Spleen (tissue), 11 donors: ENCODE measurements around the gene LRCH1. TPM values are rescaled to one million over a fixed set of nuclear protein-coding genes. Genes with fewer than 3 reads are reported as not detected.

ENCODE experiments used
- DNase-seq: peaks from one replicate; pipeline ENCODE4 v3.0.0-alpha.2; 2020
- H3K27ac ChIP-seq, 8 donors: fragments of 200-600 bp; sonication (generic) in 7 of 8; 1 replicate in 4 of 8; 2 replicates in 4 of 8; pipeline versions ENCODE4 v1.5.0 to v1.8.0; 2016 to 2021; ENCODE audit warnings: inconsistent platforms in 4 of 8, mild to moderate bottlenecking in 4 of 8, moderate library complexity in 1 of 8
- H3K27me3 ChIP-seq, 7 donors: fragments of 200-600 bp; sonication (generic) in 6 of 7; replicated peaks in 1 of 7; 1 replicate in 4 of 7; 2 replicates in 3 of 7; pipeline versions ENCODE4 v1.5.0 to v1.8.0; 2016 to 2021; ENCODE audit warnings: inconsistent platforms in 3 of 7, mild to moderate bottlenecking in 1 of 7
- H3K36me3 ChIP-seq, 6 donors: fragments of 200-600 bp; sonication (generic) in 5 of 6; 1 replicate in 4 of 6; 2 replicates in 2 of 6; pipeline versions ENCODE4 v1.5.0 to v1.8.0; 2016 to 2021; ENCODE audit warnings: inconsistent platforms in 2 of 6
- H3K4me1 ChIP-seq, 6 donors: fragments of 200-600 bp; sonication (generic) in 5 of 6; 1 replicate in 3 of 6; 2 replicates in 3 of 6; pipeline versions ENCODE4 v1.5.0 to v1.8.0; 2016 to 2021; ENCODE audit warnings: inconsistent platforms in 3 of 6
- H3K4me3 ChIP-seq, 8 donors: fragments of 200-600 bp; sonication (generic) in 7 of 8; 1 replicate in 4 of 8; 2 replicates in 4 of 8; pipeline versions ENCODE4 v1.5.0 to v1.8.0; 2016 to 2021; ENCODE audit warnings: inconsistent platforms in 4 of 8, mild to moderate bottlenecking in 4 of 8, moderate library complexity in 2 of 8
- H3K9me3 ChIP-seq, 8 donors: fragments of 200-600 bp; sonication (generic) in 7 of 8; 1 replicate in 4 of 8; 2 replicates in 4 of 8; pipeline versions ENCODE4 v1.5.0 to v1.8.0; 2016 to 2021; ENCODE audit warnings: inconsistent platforms in 4 of 8
- POLR2A ChIP-seq, 3 donors: fragments of 450-650 bp; IDR thresholded peaks; one replicate each; pipeline ENCODE4 v1.5.1; 2017; ENCODE audit warnings: antibody characterized with exemption in 3 of 3, mild to moderate bottlenecking in 1 of 3
- POLR2AphosphoS5 ChIP-seq, 3 donors: sonication (generic); formaldehyde crosslinking; IDR thresholded peaks; one replicate each; pipeline ENCODE4 v1.5.1; 2017; ENCODE audit warnings: antibody characterized with exemption in 3 of 3
- WGBS, 5 donors: extraction: QIAGEN DNeasy Blood & Tissue Kit in 3 of 5; methylation state at CpG; one replicate each; pipeline versions ENCODE4 v1.1.5 to v1.1.7; 2013 to 2018; 5-methylcytosine and 5-hydroxymethylcytosine counted together
- intact Hi-C: fragments of 100-400 bp; cut with DNase I; formaldehyde crosslinking; loops from one replicate; pipeline ENCODE4 v1.15.0; 2023; ENCODE audit warnings: low total_unique reads
- polyA plus RNA-seq, 3 donors: library from polyadenylated mRNA; stranded (reverse); fragments of 200-250 nt; gene quantifications; one replicate each; pipeline ENCODE4 v1.2.1, GENCODE V29; 2013
- total RNA-seq, 7 donors: library from RNA; depleted of rRNA in 3 of 7; stranded (reverse); fragments of >200 nt in 3 of 7; fragmentation: NEBNext Ultra II Directional in 4 of 7; extraction: Animal tissue kit (Norgen Biotek cat#: 25700) in 4 of 7; gene quantifications; one replicate each; pipeline versions ENCODE4 v1.1.0 to v1.2.1, GENCODE V29; 2016 to 2021
- TF ChIP-seq, protein P1 (sequence below), 11 experiments: fragments of 200-600 bp in 7 of 11; fragments of 450-650 bp in 4 of 11; sonication (generic) in 4 of 11; IDR thresholded peaks in 8 of 11; conservative IDR thresholded peaks in 3 of 11; 1 replicate in 7 of 11; 2 replicates in 4 of 11; pipeline versions ENCODE4 v1.4.0 to v1.8.0; 2016 to 2021; ENCODE audit warnings: antibody characterized with exemption in 11 of 11, inconsistent platforms in 4 of 11, mild to moderate bottlenecking in 1 of 11
- donor health status: healthy with polysubstance abuse.
- donor health status: DM: no; HTN: no; CAD: no; lungs with moderate emphysema.
- donor health status: DM: no; HTN: no; CAD: no.
- donor health status: Bipolar disorder and iron deficiency.
- donor health status: healthy.
- donor health status: DM: no; HTN: no; CAD: no.
- donor health status: DM: yes; HTN: yes; CAD: no.

LRCH1 gene
- total and polyA plus RNA-seq, 10 donors, result 7.4 to 41.6 (median 34.6) TPM

DNA sequence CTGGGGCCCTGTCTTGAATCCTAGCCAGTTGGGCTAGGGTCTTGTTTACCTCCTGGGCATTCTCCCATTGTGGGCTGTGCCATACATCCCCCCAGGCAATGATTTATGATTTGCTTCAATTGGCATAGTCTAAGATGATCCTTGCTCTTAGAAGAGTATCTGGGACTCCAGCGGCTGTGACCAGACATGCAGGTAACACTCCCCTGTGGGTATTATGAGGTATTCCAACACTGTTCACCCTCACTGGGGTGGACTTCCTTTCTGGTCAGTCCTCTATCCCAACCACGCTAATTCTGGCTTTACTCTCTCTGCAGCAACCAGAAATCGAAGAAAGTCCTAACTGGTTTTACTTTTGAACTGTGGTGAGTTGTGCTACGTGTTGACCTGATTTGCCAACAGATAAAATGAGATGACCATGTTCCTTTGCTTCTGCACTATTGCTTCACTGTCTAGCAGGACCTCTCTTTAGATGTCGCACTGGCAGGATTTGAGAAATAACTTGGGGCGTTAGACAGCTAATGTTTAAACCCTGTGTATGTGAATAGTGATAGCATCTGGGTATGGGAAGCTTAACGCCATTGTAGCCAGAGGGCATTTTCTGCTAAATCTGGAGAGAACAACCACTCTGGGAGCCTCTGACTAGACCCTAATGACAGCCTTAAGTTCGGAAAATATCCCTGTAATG lies 6.7 kb upstream of the LRCH1 start:
- Histone ChIP-seq H3K4me3 (no peak overlapping the region), H3K4me1 (peaks cover 0 to 7% (median 4%) of the 10 kb centered on the region in 6 donors), H3K36me3 (no peaks in the 10 kb centered on the region), H3K9me3 (no peaks in the 10 kb centered on the region), H3K27me3 (no peaks in the 10 kb centered on the region), H3K27ac (no peak overlapping the region)
- TF ChIP-seq, protein P1, sequence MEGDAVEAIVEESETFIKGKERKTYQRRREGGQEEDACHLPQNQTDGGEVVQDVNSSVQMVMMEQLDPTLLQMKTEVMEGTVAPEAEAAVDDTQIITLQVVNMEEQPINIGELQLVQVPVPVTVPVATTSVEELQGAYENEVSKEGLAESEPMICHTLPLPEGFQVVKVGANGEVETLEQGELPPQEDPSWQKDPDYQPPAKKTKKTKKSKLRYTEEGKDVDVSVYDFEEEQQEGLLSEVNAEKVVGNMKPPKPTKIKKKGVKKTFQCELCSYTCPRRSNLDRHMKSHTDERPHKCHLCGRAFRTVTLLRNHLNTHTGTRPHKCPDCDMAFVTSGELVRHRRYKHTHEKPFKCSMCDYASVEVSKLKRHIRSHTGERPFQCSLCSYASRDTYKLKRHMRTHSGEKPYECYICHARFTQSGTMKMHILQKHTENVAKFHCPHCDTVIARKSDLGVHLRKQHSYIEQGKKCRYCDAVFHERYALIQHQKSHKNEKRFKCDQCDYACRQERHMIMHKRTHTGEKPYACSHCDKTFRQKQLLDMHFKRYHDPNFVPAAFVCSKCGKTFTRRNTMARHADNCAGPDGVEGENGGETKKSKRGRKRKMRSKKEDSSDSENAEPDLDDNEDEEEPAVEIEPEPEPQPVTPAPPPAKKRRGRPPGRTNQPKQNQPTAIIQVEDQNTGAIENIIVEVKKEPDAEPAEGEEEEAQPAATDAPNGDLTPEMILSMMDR (IDR thresholded peaks at IDR 0.05 in 8 of 11, conservative IDR thresholded peaks at IDR 0.05 in 3 of 11), result no peak
- TF ChIP-seq POLR2A (IDR thresholded peaks at IDR 0.05), result no peak
- no peak for TF ChIP-seq POLR2AphosphoS5 (IDR thresholded peaks at IDR 0.05)
- DNase-seq, result no peak
- WGBS, 5 donors, result 87 to 95% (median 91%) methylated on average over 8 of the region's 8 CpGs
- intact Hi-C loops, result loop anchor here (10.0 kb wide), 1 partner anchor 51 kb away; no protein-coding TSS in a partner anchor

DNA sequence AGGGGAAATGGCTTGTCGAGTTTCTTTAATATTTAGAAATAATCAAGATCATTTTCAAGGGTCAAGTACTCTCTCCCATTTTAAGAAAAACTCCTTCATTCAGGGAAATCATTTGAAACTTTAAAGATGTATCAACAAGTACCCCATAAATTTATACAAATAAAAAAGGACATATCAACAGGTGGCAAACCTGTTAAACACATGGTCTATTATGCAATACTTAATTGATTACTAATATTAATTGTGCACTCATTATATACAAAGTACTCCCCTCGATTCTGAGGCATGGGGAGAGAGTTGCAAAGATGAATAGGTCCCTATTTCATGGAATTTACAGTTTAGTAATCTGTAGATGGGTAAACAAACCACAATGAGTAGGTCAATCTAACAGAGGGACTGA lies 2.1 kb upstream of the LRCH1 start:
- intact Hi-C loops, result loop anchor here (2.0 to 10.0 kb wide), 2 partner anchors 134 to 172 kb away; no protein-coding TSS in a partner anchor
- no peak for TF ChIP-seq POLR2A (IDR thresholded peaks at IDR 0.05)
- TF ChIP-seq, protein P1 (IDR thresholded peaks at IDR 0.05 in 8 of 11, conservative IDR thresholded peaks at IDR 0.05 in 3 of 11), result no peak
- no peak for TF ChIP-seq POLR2AphosphoS5 (IDR thresholded peaks at IDR 0.05)
- H3K4me3 ChIP-seq, result no peak overlapping the region
- no peaks in the 10 kb centered on the region for H3K9me3 ChIP-seq
- 63 to 75% (median 67%) methylated on average over 2 of the region's 2 CpGs for WGBS, 5 donors
- no peak overlapping the region for H3K27ac ChIP-seq
- DNase-seq, result no peak
- no peaks in the 10 kb centered on the region for H3K36me3 ChIP-seq
- H3K27me3 ChIP-seq, result no peaks in the 10 kb centered on the region
- H3K4me1 ChIP-seq, result peaks cover 7 to 37% (median 33%) of the 10 kb centered on the region in 6 donors

DNA sequence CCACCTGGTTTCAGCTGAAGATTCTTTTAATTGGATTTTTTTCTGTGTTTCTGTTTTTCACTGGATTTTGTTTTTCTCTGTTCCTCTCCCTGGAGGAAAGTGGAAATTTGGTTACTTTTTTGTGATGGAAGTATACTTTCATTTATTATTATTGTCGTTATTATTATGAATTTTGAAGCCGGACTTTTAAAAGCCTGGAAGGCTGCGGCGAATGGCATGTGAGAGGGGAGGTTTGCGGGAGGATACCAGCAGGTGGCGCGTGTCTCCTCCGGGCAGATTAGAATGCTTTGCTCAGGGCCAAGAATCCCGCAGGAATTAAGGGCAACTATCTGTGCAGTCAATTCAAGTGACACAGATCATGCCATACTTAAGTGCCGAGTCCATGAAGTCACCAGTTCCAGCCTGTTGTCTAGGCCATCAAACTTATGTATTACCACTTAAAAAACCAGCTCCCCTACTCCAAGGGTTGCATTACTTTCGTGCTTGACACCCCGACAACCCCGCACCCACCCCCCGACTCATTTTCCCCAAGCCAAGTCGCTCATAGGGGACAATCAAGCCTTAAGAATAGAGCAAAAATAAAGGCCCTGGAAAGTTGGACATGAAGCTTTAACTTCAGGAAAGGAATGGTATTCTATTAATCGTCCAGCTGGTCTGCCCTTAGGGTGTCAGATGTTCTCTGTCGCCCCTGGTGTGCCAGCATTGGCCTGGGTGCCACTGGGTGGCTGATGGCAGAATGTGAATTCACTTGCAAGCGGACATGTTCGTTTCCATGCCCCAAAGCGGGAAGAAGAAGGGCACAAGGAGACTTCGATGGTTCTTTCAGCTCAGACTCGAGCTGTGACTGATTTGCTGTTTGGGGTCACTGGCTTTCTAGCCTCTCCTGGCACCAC lies 1.3 kb upstream of the LRCH1 start:
- intact Hi-C loops, result loop anchor here (2.0 to 10.0 kb wide), 2 partner anchors 133 to 171 kb away; no protein-coding TSS in a partner anchor
- Histone ChIP-seq H3K27ac (peak overlapping the region in 3 of 8 donors; percentile 88 to 94 (median 92)), H3K27me3 (no peaks in the 10 kb centered on the region), H3K4me1 (peaks cover 11 to 45% (median 41%) of the 10 kb centered on the region in 6 donors), H3K9me3 (no peaks in the 10 kb centered on the region), H3K4me3 (peak overlapping the region in 6 of 8 donors; percentile 93 to 100 (median 98)), H3K36me3 (no peaks in the 10 kb centered on the region)
- 31 to 43% (median 38%) methylated on average over 21 to 22 of the region's 22 CpGs for WGBS, 5 donors
- peak; percentile 91 for DNase-seq
- TF ChIP-seq POLR2A (IDR thresholded peaks at IDR 0.05) (no peak), POLR2AphosphoS5 (IDR thresholded peaks at IDR 0.05) (peak in 2 of 3 donors; percentile 32 to 53)
- TF ChIP-seq, protein P1 (IDR thresholded peaks at IDR 0.05 in 8 of 11, conservative IDR thresholded peaks at IDR 0.05 in 3 of 11), result peak; percentile 61 to 92 (median 87)
